B cell (primary cell): Measurements from ENCODE around the gene TACO1. TPM values are rescaled to one million over a fixed set of nuclear protein-coding genes. Genes with fewer than 3 reads are reported as not detected.

Experiments used
- ATAC-seq: fragments of 200-7000 bp; cut with Tn5 transposase; one replicate; pipeline ENCODE4 v1.10.0; 2021; ENCODE audit warnings: low read depth, mild to moderate bottlenecking, moderate number of reproducible peaks, moderate library complexity
- CTCF ChIA-PET: fragments of 350-600 bp; sonication (Branson Sonifier 250); formaldehyde crosslinking; loops from one replicate; lab custom pipeline; 2021; ENCODE audit warnings: antibody characterized with exemption, inconsistent platforms; lab: Charles Lee
- POLR2A ChIA-PET: fragments of 350-600 bp; sonication (Branson Sonifier 250); formaldehyde crosslinking; loops from one replicate; lab custom pipeline; 2021; ENCODE audit warnings: antibody characterized with exemption; lab: Charles Lee
- DNase-seq: peaks from one replicate; pipeline ENCODE4 v3.0.0; 2013
- H2AFZ ChIP-seq: 2 replicates; pipeline ENCODE4 v1.6.1; 2012; ENCODE audit warnings: mild to moderate bottlenecking, low read depth, low read length; ENCODE audit not compliant: insufficient read depth, poor library complexity, severe bottlenecking
- H3K27ac ChIP-seq, 2 donors: 1 replicate in 1 of 2; 2 replicates in 1 of 2; pipeline ENCODE4 v1.5.1; 2012 to 2013; ENCODE audit warnings: low read length in 2 of 2, mild to moderate bottlenecking in 2 of 2, moderate library complexity in 1 of 2
- H3K27me3 ChIP-seq, 4 experiments: fragments of 200-600 bp in 1 of 4; sonication (generic) in 1 of 4; replicated peaks in 1 of 4; 1 replicate in 2 of 4; 2 replicates in 2 of 4; pipeline versions ENCODE4 v1.6.1 to v1.7.0; 2013 to 2016; ENCODE audit warnings: low read length in 3 of 4, mild to moderate bottlenecking in 2 of 4, mixed read lengths in 1 of 4, moderate library complexity in 1 of 4; ENCODE audit not compliant: insufficient read depth in 4 of 4, control insufficient read depth in 3 of 4; ENCODE audit errors: control extremely low read depth in 1 of 4
- H3K36me3 ChIP-seq, 2 experiments: replicated peaks in 1 of 2; 1 replicate in 1 of 2; 2 replicates in 1 of 2; pipeline versions ENCODE4 v1.6.1 to v1.7.1; 2013; ENCODE audit warnings: low read length in 1 of 2; ENCODE audit not compliant: insufficient read depth in 2 of 2, control insufficient read depth in 1 of 2; ENCODE audit errors: control extremely low read depth in 1 of 2, extremely low read depth in 1 of 2
- H3K4me1 ChIP-seq, 2 donors: fragments of 200-600 bp in 1 of 2; sonication (generic) in 1 of 2; 1 replicate in 1 of 2; 2 replicates in 1 of 2; pipeline versions ENCODE4 v1.5.1 to v1.6.1; 2013 to 2017; ENCODE audit warnings: low read length in 2 of 2; ENCODE audit not compliant: control insufficient read depth in 2 of 2, insufficient read depth in 2 of 2
- H3K4me2 ChIP-seq: replicated peaks from 2 replicates; pipeline ENCODE3; 2012; ENCODE audit warnings: mild to moderate bottlenecking, low read depth, low read length; ENCODE audit not compliant: poor library complexity, severe bottlenecking
- H3K4me3 ChIP-seq, 5 experiments: fragments of 200-600 bp in 1 of 5; sonication (generic) in 1 of 5; 1 replicate in 3 of 5; 2 replicates in 2 of 5; pipeline versions ENCODE4 v1.5.1 to v1.7.0; 2011 to 2016; ENCODE audit warnings: low read length in 4 of 5, mild to moderate bottlenecking in 4 of 5, low read depth in 2 of 5, control low read depth in 1 of 5, moderate library complexity in 1 of 5; ENCODE audit not compliant: insufficient read depth in 1 of 5; ENCODE audit errors: control extremely low read depth in 1 of 5, extremely low read depth in 1 of 5
- H3K79me2 ChIP-seq: fragments of 200-600 bp; sonication (generic); one replicate; pipeline ENCODE4 v1.6.0; 2016; ENCODE audit warnings: low read length; ENCODE audit not compliant: control insufficient read depth, insufficient read depth
- H3K9ac ChIP-seq: fragments of 200-600 bp; sonication (generic); 2 replicates; pipeline ENCODE4 v1.6.1; 2017; ENCODE audit warnings: mild to moderate bottlenecking, low read length, moderate library complexity
- H3K9me3 ChIP-seq, 3 donors: one replicate each; pipeline versions ENCODE4 v1.6.1 to v1.7.1; 2013; ENCODE audit warnings: low read length in 2 of 3; ENCODE audit not compliant: control insufficient read depth in 2 of 3, insufficient read depth in 1 of 3; ENCODE audit errors: control extremely low read depth in 1 of 3
- H4K20me1 ChIP-seq: 2 replicates; pipeline ENCODE4 v1.6.0; 2012; ENCODE audit warnings: mild to moderate bottlenecking, low read length; ENCODE audit not compliant: insufficient read depth, control insufficient read depth, poor library complexity, severe bottlenecking
- H3K27ac Mint-ChIP-seq: one replicate; pipeline ENCODE4 v1.8.0; 2021; ENCODE audit warnings: mixed read lengths
- H3K27me3 Mint-ChIP-seq: one replicate; pipeline ENCODE4 v1.8.0; 2021; ENCODE audit warnings: mixed read lengths
- H3K4me1 Mint-ChIP-seq: one replicate; pipeline ENCODE4 v1.8.0; 2021; ENCODE audit warnings: mixed read lengths
- H3K4me3 Mint-ChIP-seq: one replicate; pipeline ENCODE4 v1.8.0; 2021; ENCODE audit warnings: mixed read lengths
- H3K9me3 Mint-ChIP-seq: one replicate; pipeline ENCODE4 v1.8.0; 2022; ENCODE audit warnings: mixed read lengths; ENCODE audit not compliant: insufficient read depth
- EZH2 ChIP-seq: IDR thresholded peaks from 2 replicates; pipeline ENCODE4 v1.6.1; 2012; ENCODE audit warnings: borderline replicate concordance, low read depth, mild to moderate bottlenecking, moderate library complexity, low read length; ENCODE audit not compliant: insufficient read depth, poor library complexity, severe bottlenecking
- WGBS: methylation state at CpG from one replicate; pipeline ENCODE4 v1.1.5; 2013; ENCODE audit warnings: missing lambda C conversion rate; ENCODE audit not compliant: insufficient coverage; 5-methylcytosine and 5-hydroxymethylcytosine counted together
- intact Hi-C: fragments of 100-400 bp; cut with micrococcal nuclease; formaldehyde crosslinking; loops from one replicate; pipeline ENCODE4 v1.10.0; 2022
- polyA plus RNA-seq: library from polyadenylated mRNA; depleted of rRNA; stranded (reverse); fragments of >200 nt; gene quantifications from 2 replicates; pipeline ENCODE4 v1.2.3, GENCODE V29; 2012
- total RNA-seq, 2 donors: library from RNA; stranded (reverse); fragments of 120-200 nt in 1 of 2; gene quantifications; 1 replicate in 1 of 2; 2 replicates in 1 of 2; pipeline versions ENCODE4 v1.2.3 to v1.2.4, GENCODE V29; 2013 to 2022
- TF ChIP-seq, protein P1 (sequence below): fragments of 200-600 bp; IDR thresholded peaks from one replicate; pipeline ENCODE4 v1.8.0; 2022; ENCODE audit warnings: antibody characterized with exemption, mild to moderate bottlenecking

Gene TACO1
- total and polyA plus RNA-seq, 2 donors (not counting 1 experiment from before 2014, with no cell fraction given), result 9.7 to 17.2 TPM

DNA sequence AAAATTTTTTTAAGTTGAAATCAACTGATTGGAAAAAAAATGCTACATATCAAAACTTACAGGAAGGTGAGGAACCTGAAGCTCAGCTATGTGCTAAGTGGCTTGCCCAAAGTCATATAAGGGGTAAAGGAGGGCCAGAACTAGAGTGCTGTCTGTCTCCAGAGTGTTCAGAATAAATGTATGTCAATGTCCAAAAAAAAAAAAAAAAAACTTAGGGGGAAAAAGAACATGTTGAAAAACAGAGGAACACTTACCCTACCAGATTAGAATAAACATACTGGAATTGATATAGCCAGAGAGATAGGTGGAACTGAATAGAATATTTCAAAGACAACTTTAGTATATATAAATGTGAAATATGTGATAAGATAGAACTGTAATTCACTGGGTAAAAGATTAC lies 38.9 kb upstream of the TACO1 start:
- ChIA-PET CTCF (no interaction called here), POLR2A (interaction anchor here (0.6 kb wide), 1 partner anchor 10 kb away, joined by 4 read pairs; no protein-coding TSS in a partner anchor)
- H3K4me3 ChIP-seq, result no peak overlapping the region
- H3K9ac ChIP-seq, result no peak overlapping the region
- ATAC-seq (no peak), DNase-seq (no peak)
- H3K4me2 ChIP-seq, result no peak overlapping the region
- H2AFZ ChIP-seq, result no peak overlapping the region
- no peaks in the 10 kb centered on the region for H3K27me3 ChIP-seq
- no peaks in the 10 kb centered on the region for H3K9me3 ChIP-seq
- intact Hi-C loops, result no loop called here
- peaks cover 83% of the 10 kb centered on the region for H4K20me1 ChIP-seq
- Mint-ChIP-seq H3K27me3 (no peaks in the 10 kb centered on the region), H3K4me1 (peaks cover 51% of the 10 kb centered on the region), H3K4me3 (no peak overlapping the region), H3K27ac (no peak overlapping the region), H3K9me3 (no peaks in the 10 kb centered on the region)
- H3K27ac ChIP-seq, result no peak overlapping the region
- peaks cover 3 to 7% of the 10 kb centered on the region in 2 experiments for H3K36me3 ChIP-seq
- peaks cover 85% of the 10 kb centered on the region for H3K79me2 ChIP-seq
- H3K4me1 ChIP-seq, result peaks cover 0 to 8% of the 10 kb centered on the region in 2 donors
- TF ChIP-seq, protein P1, sequence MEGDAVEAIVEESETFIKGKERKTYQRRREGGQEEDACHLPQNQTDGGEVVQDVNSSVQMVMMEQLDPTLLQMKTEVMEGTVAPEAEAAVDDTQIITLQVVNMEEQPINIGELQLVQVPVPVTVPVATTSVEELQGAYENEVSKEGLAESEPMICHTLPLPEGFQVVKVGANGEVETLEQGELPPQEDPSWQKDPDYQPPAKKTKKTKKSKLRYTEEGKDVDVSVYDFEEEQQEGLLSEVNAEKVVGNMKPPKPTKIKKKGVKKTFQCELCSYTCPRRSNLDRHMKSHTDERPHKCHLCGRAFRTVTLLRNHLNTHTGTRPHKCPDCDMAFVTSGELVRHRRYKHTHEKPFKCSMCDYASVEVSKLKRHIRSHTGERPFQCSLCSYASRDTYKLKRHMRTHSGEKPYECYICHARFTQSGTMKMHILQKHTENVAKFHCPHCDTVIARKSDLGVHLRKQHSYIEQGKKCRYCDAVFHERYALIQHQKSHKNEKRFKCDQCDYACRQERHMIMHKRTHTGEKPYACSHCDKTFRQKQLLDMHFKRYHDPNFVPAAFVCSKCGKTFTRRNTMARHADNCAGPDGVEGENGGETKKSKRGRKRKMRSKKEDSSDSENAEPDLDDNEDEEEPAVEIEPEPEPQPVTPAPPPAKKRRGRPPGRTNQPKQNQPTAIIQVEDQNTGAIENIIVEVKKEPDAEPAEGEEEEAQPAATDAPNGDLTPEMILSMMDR, result no peak
- TF ChIP-seq EZH2, result no peak

DNA sequence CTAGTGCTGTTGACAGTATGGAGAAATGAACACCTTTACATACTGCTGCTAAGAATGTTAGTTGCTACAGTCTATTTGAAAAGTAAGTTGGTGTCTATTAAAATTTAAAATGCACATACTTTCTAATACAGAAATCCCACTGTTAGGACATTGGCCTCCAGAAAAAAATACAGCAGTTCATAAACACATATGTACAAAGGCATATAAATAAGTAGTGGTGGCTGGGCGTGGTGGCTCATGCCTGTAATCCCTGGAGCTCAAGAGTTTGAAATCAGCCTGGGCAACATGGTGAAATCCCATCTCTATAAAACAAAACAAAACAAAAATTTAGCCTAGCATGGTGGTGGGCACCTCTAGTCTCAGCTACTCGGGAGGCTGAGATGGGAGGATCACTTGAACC lies 37.4 kb upstream of the TACO1 start:
- no CpG with 5 or more reads among the region's 2 CpGs for WGBS
- H4K20me1 ChIP-seq, result peaks cover 83% of the 10 kb centered on the region

More for the DNA sequence above, 37.4 kb upstream of the TACO1 start:
- ChIA-PET POLR2A (interaction anchor here (0.6 kb wide), 1 partner anchor 144 kb away, joined by 3 read pairs; no protein-coding TSS in a partner anchor), CTCF (no interaction called here)
- Mint-ChIP-seq H3K4me3 (no peak overlapping the region), H3K27me3 (no peaks in the 10 kb centered on the region), H3K27ac (no peak overlapping the region), H3K4me1 (peaks cover 41% of the 10 kb centered on the region), H3K9me3 (no peaks in the 10 kb centered on the region)
- Histone ChIP-seq H3K27ac (no peak overlapping the region), H3K27me3 (no peaks in the 10 kb centered on the region), H3K36me3 (peaks cover 1 to 10% of the 10 kb centered on the region in 2 experiments), H3K9ac (no peak overlapping the region), H2AFZ (no peak overlapping the region), H3K9me3 (no peaks in the 10 kb centered on the region), H3K79me2 (peaks cover 85% of the 10 kb centered on the region), H3K4me2 (no peak overlapping the region), H3K4me3 (no peak overlapping the region), H3K4me1 (peaks cover 0 to 4% of the 10 kb centered on the region in 2 donors)
- ATAC-seq (no peak), DNase-seq (no peak)
- TF ChIP-seq EZH2, result no peak
- TF ChIP-seq, protein P1, result no peak
- intact Hi-C loops, result no loop called here
